Endothelial cell of umbilical vein (primary cell): ENCODE results near the gene OSCAR. TPM values are rescaled to one million over a fixed set of nuclear protein-coding genes. Genes with fewer than 3 reads are reported as not detected.

Source experiments
- BruUV-seq: library from RNA; stranded (reverse); fragments of 400-500 nt; replicated peaks from 2 replicates; lab custom pipeline; 2021; lab: Mats Ljungman, UMichigan
- CTCF ChIA-PET: fragments of 300-600, 350-600 bp; sonication (Branson Sonifier 250); formaldehyde crosslinking; loops from one replicate; lab custom pipeline; 2021; ENCODE audit warnings: antibody characterized with exemption, inconsistent platforms; lab: Charles Lee
- POLR2A ChIA-PET: fragments of 300-600, 350-600 bp; sonication (Branson Sonifier 250); formaldehyde crosslinking; loops from one replicate; lab custom pipeline; 2021; ENCODE audit warnings: antibody characterized with exemption, inconsistent platforms; lab: Charles Lee
- DNase-seq: peaks from one replicate; pipeline ENCODE4 v3.0.0-alpha.2; 2011; ENCODE audit warnings: low read depth, low spot score
- FAIRE-seq: peaks from 2 replicates; lab custom pipeline; 2011; peaks lifted over from hg19 to GRCh38; lab: Jason Lieb, UNC
- H2AFZ ChIP-seq: 2 replicates; pipeline ENCODE4 v1.6.0; 2012; ENCODE audit warnings: low read depth, low read length, control low read depth, inconsistent platforms
- H3K27ac ChIP-seq: 2 replicates; pipeline ENCODE4 v1.5.1; 2011; ENCODE audit warnings: low read depth, mild to moderate bottlenecking, control low read depth, low read length, moderate library complexity; ENCODE audit not compliant: insufficient read depth
- H3K27me3 ChIP-seq, 2 experiments: 2 replicates each; pipeline versions ENCODE4 v1.6.0 to v1.6.1; 2011; ENCODE audit warnings: low read length in 2 of 2, mixed read lengths in 1 of 2; ENCODE audit not compliant: control insufficient read depth in 2 of 2, insufficient read depth in 2 of 2
- H3K36me3 ChIP-seq, 2 experiments: 2 replicates in 1 of 2; 3 replicates in 1 of 2; pipeline ENCODE4 v1.5.1; 2011; ENCODE audit warnings: low read length in 2 of 2, mild to moderate bottlenecking in 1 of 2, moderate library complexity in 1 of 2; ENCODE audit not compliant: control insufficient read depth in 2 of 2, insufficient read depth in 2 of 2; ENCODE audit errors: extremely low read depth in 1 of 2
- H3K4me1 ChIP-seq: 3 replicates; pipeline ENCODE4 v1.5.1; 2011; ENCODE audit warnings: mild to moderate bottlenecking, low read length; ENCODE audit not compliant: control insufficient read depth, insufficient read depth; ENCODE audit errors: extremely low read depth
- H3K4me2 ChIP-seq: 2 replicates; pipeline ENCODE4 v1.6.1; 2011; ENCODE audit warnings: low read length, control low read depth, mixed read lengths; ENCODE audit not compliant: insufficient read depth
- H3K4me3 ChIP-seq, 3 experiments: fragments of 200-600 bp in 1 of 3; sonication (generic), shearing (Covaris generic) in 1 of 3; replicated peaks in 1 of 3; 2 replicates each; pipeline ENCODE4 v1.5.1; 2011 to 2016; ENCODE audit warnings: control low read depth in 3 of 3, low read length in 3 of 3, mild to moderate bottlenecking in 2 of 3, inconsistent platforms in 1 of 3, low read depth in 1 of 3, moderate library complexity in 1 of 3; ENCODE audit not compliant: insufficient read depth in 1 of 3
- H3K79me2 ChIP-seq: 2 replicates; pipeline ENCODE4 v1.6.0; 2012; ENCODE audit warnings: low read length, inconsistent platforms; ENCODE audit not compliant: control insufficient read depth, insufficient read depth
- H3K9ac ChIP-seq: replicated peaks from 2 replicates; pipeline ENCODE3; 2011; ENCODE audit warnings: low read length, control low read depth; ENCODE audit not compliant: insufficient read depth; ENCODE audit errors: extremely low read depth
- H3K9me1 ChIP-seq: replicated peaks from 3 replicates; pipeline ENCODE4 v1.6.0; 2011; ENCODE audit warnings: mild to moderate bottlenecking, low read length; ENCODE audit not compliant: control insufficient read depth, insufficient read depth; ENCODE audit errors: extremely low read depth
- H3K9me3 ChIP-seq: replicated peaks from 2 replicates; pipeline ENCODE4 v1.5.1; 2012; ENCODE audit warnings: low read length, inconsistent platforms; ENCODE audit not compliant: control insufficient read depth, insufficient read depth
- H4K20me1 ChIP-seq: replicated peaks from 2 replicates; pipeline ENCODE3; 2011; ENCODE audit warnings: mild to moderate bottlenecking, low read length; ENCODE audit not compliant: control insufficient read depth, insufficient read depth; ENCODE audit errors: extremely low read depth
- CTCF ChIP-seq, 2 donors: IDR thresholded peaks; 1 replicate in 1 of 2; 2 replicates in 1 of 2; pipeline ENCODE4 v1.5.1; 2011; ENCODE audit warnings: low read length in 2 of 2, mild to moderate bottlenecking in 2 of 2, moderate library complexity in 2 of 2, control low read depth in 1 of 2, inconsistent platforms in 1 of 2, low read depth in 1 of 2; ENCODE audit not compliant: insufficient read depth in 1 of 2; ENCODE audit errors: extremely low read depth in 1 of 2
- EZH2 ChIP-seq: IDR thresholded peaks from 2 replicates; pipeline ENCODE4 v1.6.1; 2012; ENCODE audit warnings: borderline replicate concordance, low read depth, mild to moderate bottlenecking, moderate library complexity, low read length, inconsistent platforms; ENCODE audit not compliant: severe bottlenecking
- FOS ChIP-seq: IDR thresholded peaks from 2 replicates; pipeline ENCODE4 v1.6.1; 2011; ENCODE audit warnings: mild to moderate bottlenecking, low read length, moderate library complexity, borderline replicate concordance; ENCODE audit not compliant: insufficient read depth
- GATA2 ChIP-seq: IDR thresholded peaks from 2 replicates; pipeline ENCODE4 v1.7.0; 2011; ENCODE audit warnings: low read depth, mild to moderate bottlenecking, moderate library complexity, mixed read lengths, low read length; ENCODE audit not compliant: insufficient read length, insufficient read depth
- JUN ChIP-seq: IDR thresholded peaks from 2 replicates; pipeline ENCODE4 v1.6.1; 2011; ENCODE audit warnings: borderline replicate concordance, low read depth; ENCODE audit not compliant: insufficient read length, insufficient read depth
- MYC ChIP-seq: IDR thresholded peaks from one replicate; pipeline ENCODE4 v1.6.1; 2011; ENCODE audit warnings: mild to moderate bottlenecking, low read depth, low read length
- POLR2A ChIP-seq: IDR thresholded peaks from 2 replicates; pipeline ENCODE4 v1.6.1; 2012; ENCODE audit warnings: low read depth, mild to moderate bottlenecking, control low read depth, low read length
- POLR2AphosphoS5 ChIP-seq: IDR thresholded peaks from 2 replicates; pipeline ENCODE4 v1.6.1; 2012; ENCODE audit warnings: low read depth, mild to moderate bottlenecking, control low read depth, low read length, moderate library complexity; ENCODE audit not compliant: insufficient read depth
- dilution Hi-C: fragments of 300-500 bp; cut with MboI; formaldehyde crosslinking; loops from one replicate; pipeline ENCODE4 v1.15.0; 2019; ENCODE audit warnings: low sequenced_read_pairs; ENCODE audit not compliant: extremely low pct_ligation_motif_present
- intact Hi-C: fragments of 100-400 bp; cut with micrococcal nuclease; formaldehyde crosslinking; loops from one replicate; pipeline ENCODE4 v1.10.0; 2022
- polyA plus RNA-seq, 4 experiments: library from polyadenylated mRNA; depleted of rRNA in 3 of 4; stranded (reverse) in 3 of 4; unstranded in 1 of 4; fragments of >200 nt; gene quantifications; 2 replicates each; pipeline versions ENCODE4 v1.2.1 to v1.2.3, GENCODE V29; 2011 to 2012; ENCODE audit warnings: missing spikeins in 1 of 4
- total RNA-seq: library from RNA; stranded (reverse); gene quantifications from 2 replicates; pipeline ENCODE4 v1.2.3, GENCODE V29; 2021
- TF ChIP-seq, protein P1 (sequence below): IDR thresholded peaks from 2 replicates; pipeline ENCODE4 v1.6.1; 2011; ENCODE audit not compliant: insufficient read depth, insufficient read length

Gene OSCAR
- total and polyA plus RNA-seq, 2 donors (not counting 3 experiments of a cell fraction or from before 2014, with no cell fraction given) = 0.08 TPM; not detected in 1

DNA sequence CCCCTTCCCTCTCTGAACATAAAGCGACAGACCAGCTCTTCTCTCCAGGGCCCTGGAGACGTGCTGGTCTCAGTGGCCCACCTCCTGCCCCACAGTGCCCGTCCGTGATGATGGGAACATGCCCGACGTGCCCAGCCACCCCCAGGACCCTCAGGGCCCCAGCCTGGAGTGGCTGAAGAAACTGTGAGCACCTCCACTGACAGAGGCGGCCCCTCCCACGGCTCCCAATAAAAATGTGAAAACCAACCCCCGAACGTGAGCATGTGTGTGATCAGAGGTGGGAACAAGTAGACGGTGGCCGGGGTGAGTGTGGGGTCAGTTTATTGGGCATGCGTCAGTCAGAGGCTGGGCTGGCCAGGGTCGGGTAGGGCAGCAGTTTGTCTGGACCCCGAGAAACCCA, 6.1 kb upstream of the OSCAR start:
- no peaks in the 10 kb centered on the region for H3K9me1 ChIP-seq
- no peak overlapping the region for H3K4me2 ChIP-seq
- peaks cover 0 to 40% of the 10 kb centered on the region in 2 experiments for H3K36me3 ChIP-seq
- intact Hi-C loops (no loop called here), dilution Hi-C loops (no loop called here)
- no peaks in the 10 kb centered on the region for H3K27me3 ChIP-seq
- BruUV-seq = no TSS peak
- H3K27ac ChIP-seq = no peak overlapping the region
- FAIRE-seq = no peak
- H3K9me3 ChIP-seq = no peaks in the 10 kb centered on the region
- no peak overlapping the region for H3K9ac ChIP-seq
- H3K79me2 ChIP-seq = peaks cover 8% of the 10 kb centered on the region
- H2AFZ ChIP-seq = no peak overlapping the region
- TF ChIP-seq CTCF (IDR thresholded peaks at IDR 0.05; ENCODE audit: extremely low read depth in 1 of 2, insufficient read depth in 1 of 2, low read depth in 1 of 2, low read length in 2 of 2) = no peak
- no peak for TF ChIP-seq EZH2
- TF ChIP-seq JUN = no peak
- TF ChIP-seq POLR2AphosphoS5 = no peak
- no peak for TF ChIP-seq MYC
- no peaks in the 10 kb centered on the region for H4K20me1 ChIP-seq
- no peak overlapping the region for H3K4me3 ChIP-seq
- CTCF ChIA-PET = no interaction called here
- H3K4me1 ChIP-seq = no peaks in the 10 kb centered on the region
- DNase-seq = no peak
- POLR2A ChIA-PET = no interaction called here

DNA sequence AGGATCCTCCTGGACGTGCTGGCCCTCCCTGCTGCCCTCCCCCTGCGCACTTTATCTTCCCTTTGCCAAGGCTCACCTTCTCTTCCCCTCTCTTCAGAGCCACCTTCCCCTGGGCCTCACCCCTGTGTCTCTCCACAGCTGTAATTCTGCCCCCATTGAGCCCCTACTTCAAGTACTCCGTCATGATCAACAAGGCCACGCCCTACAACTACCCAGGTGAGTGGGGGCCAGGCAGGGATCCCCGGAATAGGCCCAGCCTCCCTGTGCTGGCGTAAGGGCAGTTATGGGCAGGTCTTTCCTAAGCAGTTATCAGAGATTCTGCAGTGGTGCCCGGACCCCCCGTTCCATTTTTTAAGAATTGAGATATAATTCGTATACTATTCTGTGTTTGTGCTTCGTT, 5.2 kb upstream of the OSCAR start:
- H3K4me3 ChIP-seq = no peak overlapping the region
- H3K4me2 ChIP-seq = no peak overlapping the region
- H4K20me1 ChIP-seq = no peaks in the 10 kb centered on the region
- ChIA-PET CTCF (no interaction called here), POLR2A (no interaction called here)
- no peak overlapping the region for H3K9ac ChIP-seq
- no peak overlapping the region for H3K27ac ChIP-seq
- dilution Hi-C loops = no loop called here
- DNase-seq = no peak
- peaks cover 8% of the 10 kb centered on the region for H3K79me2 ChIP-seq
- intact Hi-C loops = no loop called here
- TF ChIP-seq MYC (no peak), FOS (no peak), POLR2A (no peak), GATA2 (no peak), POLR2AphosphoS5 (no peak)
- TF ChIP-seq, protein P1, sequence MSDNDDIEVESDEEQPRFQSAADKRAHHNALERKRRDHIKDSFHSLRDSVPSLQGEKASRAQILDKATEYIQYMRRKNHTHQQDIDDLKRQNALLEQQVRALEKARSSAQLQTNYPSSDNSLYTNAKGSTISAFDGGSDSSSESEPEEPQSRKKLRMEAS = no peak
- FAIRE-seq = no peak
- H3K4me1 ChIP-seq = no peaks in the 10 kb centered on the region
- H3K36me3 ChIP-seq = peaks cover 0 to 40% of the 10 kb centered on the region in 2 experiments
- BruUV-seq = no TSS peak
- H2AFZ ChIP-seq = no peak overlapping the region
- no peaks in the 10 kb centered on the region for H3K27me3 ChIP-seq
- no peaks in the 10 kb centered on the region for H3K9me1 ChIP-seq
- no peaks in the 10 kb centered on the region for H3K9me3 ChIP-seq
